ENCODE data around the gene SHTN1.

The SHTN1 gene

DNA sequence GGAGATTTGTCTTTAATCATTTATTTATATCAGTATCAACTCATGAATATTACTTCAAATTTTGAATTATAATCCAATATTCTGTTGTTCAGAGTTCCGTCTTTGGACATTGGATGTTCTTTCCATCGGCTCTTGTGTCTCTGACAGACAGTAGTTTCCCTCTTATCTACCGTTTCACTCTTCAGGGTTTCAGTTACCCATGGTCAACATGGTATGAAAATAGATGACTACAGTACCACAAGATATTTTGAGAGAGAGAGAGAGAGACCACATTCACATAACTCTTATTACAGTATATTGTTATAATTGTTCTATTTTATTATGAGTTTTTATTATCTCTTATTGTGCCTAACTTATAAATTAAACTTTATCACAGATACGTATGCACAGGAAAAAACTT, 6.8 kb downstream of the SHTN1 start:
- DNase-seq (ENCODE audit: low spot score) = no peak
- no peak overlapping the region for H3K27ac ChIP-seq
- POLR2A ChIA-PET (ENCODE audit: low non-redundant PET) = no interaction called here
- CTCF ChIA-PET = no interaction called here
- TF ChIP-seq, protein P1, sequence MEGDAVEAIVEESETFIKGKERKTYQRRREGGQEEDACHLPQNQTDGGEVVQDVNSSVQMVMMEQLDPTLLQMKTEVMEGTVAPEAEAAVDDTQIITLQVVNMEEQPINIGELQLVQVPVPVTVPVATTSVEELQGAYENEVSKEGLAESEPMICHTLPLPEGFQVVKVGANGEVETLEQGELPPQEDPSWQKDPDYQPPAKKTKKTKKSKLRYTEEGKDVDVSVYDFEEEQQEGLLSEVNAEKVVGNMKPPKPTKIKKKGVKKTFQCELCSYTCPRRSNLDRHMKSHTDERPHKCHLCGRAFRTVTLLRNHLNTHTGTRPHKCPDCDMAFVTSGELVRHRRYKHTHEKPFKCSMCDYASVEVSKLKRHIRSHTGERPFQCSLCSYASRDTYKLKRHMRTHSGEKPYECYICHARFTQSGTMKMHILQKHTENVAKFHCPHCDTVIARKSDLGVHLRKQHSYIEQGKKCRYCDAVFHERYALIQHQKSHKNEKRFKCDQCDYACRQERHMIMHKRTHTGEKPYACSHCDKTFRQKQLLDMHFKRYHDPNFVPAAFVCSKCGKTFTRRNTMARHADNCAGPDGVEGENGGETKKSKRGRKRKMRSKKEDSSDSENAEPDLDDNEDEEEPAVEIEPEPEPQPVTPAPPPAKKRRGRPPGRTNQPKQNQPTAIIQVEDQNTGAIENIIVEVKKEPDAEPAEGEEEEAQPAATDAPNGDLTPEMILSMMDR (conservative IDR thresholded peaks at IDR 0.05; ENCODE audit: low read depth) = no peak

DNA sequence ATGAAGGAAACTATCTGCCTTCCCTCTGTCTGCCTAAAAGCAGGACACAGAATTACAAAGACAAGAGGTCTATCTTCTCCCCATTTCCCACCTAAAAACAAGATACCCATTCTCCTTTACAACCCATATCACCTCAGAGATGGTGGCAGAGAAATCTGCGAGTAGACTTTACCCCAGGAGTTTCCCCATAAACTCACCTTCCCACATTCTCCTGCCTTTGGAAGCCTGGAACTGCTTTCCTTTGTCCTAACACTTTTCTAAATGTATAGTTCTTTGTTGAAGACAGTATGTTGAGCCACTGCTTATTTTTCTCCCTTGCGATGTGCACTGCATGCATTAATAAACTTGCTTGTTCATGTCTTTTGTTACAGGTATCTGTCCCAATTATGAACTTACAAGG, 8.0 kb downstream of the SHTN1 start:
- CTCF ChIA-PET = no interaction called here
- no peak overlapping the region for H3K27ac ChIP-seq
- POLR2A ChIA-PET (ENCODE audit: low non-redundant PET) = no interaction called here

DNA sequence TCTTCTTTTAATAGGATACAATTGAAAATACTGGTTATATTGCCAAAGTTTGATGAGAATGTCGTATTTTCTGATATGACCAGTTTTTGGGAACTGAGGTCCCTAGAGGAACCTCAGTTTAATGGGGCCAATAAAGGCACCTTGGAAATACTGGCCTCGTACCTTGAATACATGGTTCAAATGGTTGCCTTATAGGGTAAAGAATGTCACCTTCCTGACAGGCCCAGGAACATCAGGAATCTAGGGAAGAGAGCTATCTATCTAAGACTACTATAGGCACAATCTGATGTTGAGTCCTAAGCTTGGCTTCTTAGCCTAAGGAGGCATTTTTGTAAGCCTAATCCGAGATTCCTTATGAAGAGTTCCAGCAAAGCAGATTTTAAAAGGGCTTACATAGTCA, 9.3 kb downstream of the SHTN1 start:
- DNase-seq (ENCODE audit: low spot score) = no peak
- ChIA-PET POLR2A (ENCODE audit: low non-redundant PET) (no interaction called here), CTCF (interaction anchor here (0.7 kb wide), 1 partner anchor 170 kb away, joined by 3 read pairs; no protein-coding TSS in a partner anchor)
- TF ChIP-seq, protein P1 (conservative IDR thresholded peaks at IDR 0.05; ENCODE audit: low read depth) = no peak
- H3K27ac ChIP-seq = no peak overlapping the region

More for the DNA sequence above, 8.0 kb downstream of the SHTN1 start:
- no peak for DNase-seq (ENCODE audit: low spot score)
- TF ChIP-seq, protein P1 (conservative IDR thresholded peaks at IDR 0.05; ENCODE audit: low read depth) = no peak

DNA sequence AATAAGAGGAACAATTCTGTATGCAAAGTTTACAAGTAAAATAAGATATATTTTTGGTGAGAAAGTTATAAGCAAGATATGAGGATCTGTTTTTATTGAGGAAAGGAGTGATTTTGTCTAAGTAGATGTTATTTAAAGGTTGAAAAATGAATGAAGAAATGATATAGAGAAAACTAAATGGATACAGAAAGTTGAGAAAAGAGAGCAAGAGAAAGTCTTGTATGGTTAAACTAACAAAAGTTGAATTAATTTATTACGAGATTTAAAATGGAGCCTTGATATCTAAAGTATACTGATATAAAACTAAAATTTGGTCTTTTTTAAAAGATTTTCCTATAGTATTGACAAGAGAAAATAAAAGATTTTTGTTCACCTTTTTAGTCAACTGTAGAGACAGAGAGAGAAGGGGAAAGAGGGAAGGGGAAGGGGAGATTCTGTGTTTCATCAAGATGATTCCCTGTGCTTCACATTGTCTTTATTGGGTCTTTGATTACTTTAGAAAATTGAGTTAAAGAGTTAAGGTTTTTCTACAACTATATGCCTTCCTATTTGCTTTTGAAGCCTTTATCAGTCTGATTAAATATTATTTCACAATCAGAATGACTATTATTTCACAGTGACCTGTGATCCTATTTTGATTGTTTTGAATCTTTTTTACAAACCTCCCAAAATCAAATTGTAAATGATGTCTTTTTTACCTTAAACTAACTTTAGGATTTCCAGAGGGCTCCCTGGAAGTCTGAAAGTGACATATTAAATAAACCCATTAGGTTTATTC, 10.7 kb downstream of the SHTN1 start:
- ChIA-PET POLR2A (ENCODE audit: low non-redundant PET) (no interaction called here), CTCF (no interaction called here)
- no peak overlapping the region for H3K27ac ChIP-seq
- DNase-seq (ENCODE audit: low spot score) = no peak
- TF ChIP-seq, protein P1 (conservative IDR thresholded peaks at IDR 0.05; ENCODE audit: low read depth) = no peak

DNA sequence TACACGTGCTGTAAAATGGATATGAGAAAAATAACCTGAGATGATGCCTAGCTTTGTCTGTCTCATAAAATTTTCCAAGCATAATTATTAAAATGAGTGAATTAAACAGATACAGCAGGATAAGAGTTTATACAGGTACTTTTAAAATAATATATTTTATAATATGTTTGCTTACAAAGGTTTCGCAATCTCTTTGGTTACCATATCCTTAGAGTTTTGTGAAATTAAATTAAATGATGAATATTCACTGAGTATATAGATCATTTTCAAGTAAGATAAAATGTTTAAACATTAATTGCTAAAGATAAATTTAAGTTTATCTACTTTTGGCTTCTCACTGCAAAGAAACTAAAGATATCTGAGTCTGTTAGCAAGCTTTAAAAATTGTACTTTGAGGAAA, 11.4 kb downstream of the SHTN1 start:
- H3K27ac ChIP-seq = no peak overlapping the region
- DNase-seq (ENCODE audit: low spot score) = no peak
- ChIA-PET POLR2A (ENCODE audit: low non-redundant PET) (no interaction called here), CTCF (interaction anchor here (0.6 kb wide), 1 partner anchor 867 kb away, joined by 3 read pairs; no protein-coding TSS in a partner anchor)
- TF ChIP-seq, protein P1 (conservative IDR thresholded peaks at IDR 0.05; ENCODE audit: low read depth) = no peak

DNA sequence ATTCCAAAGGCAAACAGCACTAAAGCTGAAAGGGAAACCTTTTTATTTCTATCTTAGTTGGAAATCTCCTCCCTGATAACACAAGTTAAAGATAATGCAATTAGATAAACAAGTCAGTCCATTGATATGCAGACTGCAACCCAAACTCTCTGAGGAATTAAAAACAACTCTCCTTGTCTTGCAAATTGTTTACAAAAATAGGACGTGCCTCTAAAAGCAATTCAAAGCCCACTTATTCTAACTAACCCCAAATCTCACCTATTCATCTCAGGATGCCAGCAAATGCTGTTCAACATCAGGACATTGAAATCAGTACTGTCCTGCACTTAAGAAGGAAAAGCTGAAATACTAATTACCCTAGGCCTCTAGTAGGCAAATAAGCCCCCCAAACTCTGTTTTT, 12.8 kb downstream of the SHTN1 start:
- CTCF ChIA-PET = interaction anchor here (0.7 kb wide), 1 partner anchor 190 kb away, joined by 3 read pairs; no protein-coding TSS in a partner anchor
- TF ChIP-seq, protein P1 (conservative IDR thresholded peaks at IDR 0.05; ENCODE audit: low read depth) = no peak
- DNase-seq (ENCODE audit: low spot score) = no peak
- H3K27ac ChIP-seq = no peak overlapping the region
- POLR2A ChIA-PET (ENCODE audit: low non-redundant PET) = no interaction called here

Data from RWPE1 (cell line).